ENCODE data around the gene FFAR1. TPM values are rescaled to one million over a fixed set of nuclear protein-coding genes. Genes with fewer than 3 reads are reported as not detected.

The FFAR1 gene
- total and polyA plus RNA-seq, 2 experiments from 2014 or later = not detected

DNA sequence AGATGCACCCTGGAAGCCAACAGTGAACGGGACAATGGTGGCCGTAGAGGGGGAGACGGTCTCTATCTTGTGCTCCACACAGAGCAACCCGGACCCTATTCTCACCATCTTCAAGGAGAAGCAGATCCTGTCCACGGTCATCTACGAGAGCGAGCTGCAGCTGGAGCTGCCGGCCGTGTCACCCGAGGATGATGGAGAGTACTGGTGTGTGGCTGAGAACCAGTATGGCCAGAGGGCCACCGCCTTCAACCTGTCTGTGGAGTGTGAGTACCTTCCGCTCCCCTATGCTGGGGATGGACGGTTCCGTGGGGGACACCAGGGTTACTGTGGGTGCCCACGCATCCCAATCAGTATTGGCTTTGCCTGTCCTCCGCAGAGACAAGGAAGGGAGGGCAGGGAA is 45.3 kb upstream of the FFAR1 start (continued):
- no peak for TF ChIP-seq ETS1 (IDR thresholded peaks at IDR 0.05)
- no peak for TF ChIP-seq STAT1 (IDR thresholded peaks at IDR 0.05; ENCODE audit: unreplicated experiment)
- no peak for TF ChIP-seq ZNF114 (CRISPR knock-in tag; IDR thresholded peaks at IDR 0.05)
- TF ChIP-seq JUNB (IDR thresholded peaks at IDR 0.05; ENCODE audit: unreplicated experiment) = no peak
- no peak for TF ChIP-seq POLR2AphosphoS5 (IDR thresholded peaks at IDR 0.05; ENCODE audit: low read depth)
- no peak for TF ChIP-seq CTCF (conservative IDR thresholded peaks at IDR 0.05; ENCODE audit: low read depth in 2 of 2)
- no peak for TF ChIP-seq EZH2phosphoT487 (IDR thresholded peaks at IDR 0.05; ENCODE audit: unreplicated experiment)
- no peak for TF ChIP-seq REST (IDR thresholded peaks at IDR 0.05; ENCODE audit: unreplicated experiment)
- no peak for TF ChIP-seq EZH2 (IDR thresholded peaks at IDR 0.05; ENCODE audit: low read depth, unreplicated experiment)
- no peak for TF ChIP-seq CREB1 (CRISPR knock-in tag; IDR thresholded peaks at IDR 0.05; ENCODE audit: low read depth)
- TF ChIP-seq NANOG (IDR thresholded peaks at IDR 0.05; ENCODE audit: borderline replicate concordance) = no peak

DNA sequence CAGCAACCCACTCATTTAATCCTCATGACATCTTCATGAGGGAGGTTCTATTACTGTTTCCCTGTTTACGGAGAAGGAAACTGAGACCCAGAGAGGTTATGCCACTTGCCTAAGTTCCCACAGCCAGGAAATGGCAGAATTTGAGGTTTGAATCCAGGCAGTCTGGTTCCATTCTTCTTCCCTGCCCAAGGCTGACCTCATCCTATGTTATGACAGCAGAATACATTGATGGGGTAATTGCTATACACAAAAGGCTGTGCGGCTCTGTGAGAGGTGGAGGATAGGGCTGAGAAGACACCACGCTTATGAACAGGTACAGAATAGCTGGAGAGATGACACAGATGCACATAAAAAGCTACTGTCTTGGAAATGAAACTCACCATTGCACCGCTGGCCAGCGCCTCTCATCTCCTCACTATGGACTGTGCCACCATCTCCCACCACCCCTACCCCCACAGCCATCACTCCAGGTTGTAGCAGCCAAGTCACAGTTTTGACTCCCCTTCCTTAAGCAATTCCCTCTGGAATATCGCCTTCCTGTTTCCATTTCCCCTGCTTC is 44.3 kb upstream of the FFAR1 start:
- H3K36me3 ChIP-seq (ENCODE audit: insufficient read depth) = no peaks in the 10 kb centered on the region
- no peak overlapping the region for H3K4me3 Mint-ChIP-seq
- DNase-seq (ENCODE audit: low spot score) (no peak), ATAC-seq (no peak)
- H2AFZ ChIP-seq = no peak overlapping the region
- H3K4me1 Mint-ChIP-seq = peaks cover 5% of the 10 kb centered on the region; the same call in 2 of the 3 replicates
- H3K27ac ChIP-seq (ENCODE audit: low read depth) = no peak overlapping the region
- H3K36me3 Mint-ChIP-seq (ENCODE audit: low read depth) = no peaks in the 10 kb centered on the region
- H3K4me2 ChIP-seq = no peak overlapping the region
- no peaks in the 10 kb centered on the region; the same call in 1 of the 2 replicates for H3K4me1 ChIP-seq (ENCODE audit: insufficient read depth)
- no peaks in the 10 kb centered on the region for H3K9me3 Mint-ChIP-seq
- peaks cover 10% of the 10 kb centered on the region for H3K27me3 Mint-ChIP-seq (ENCODE audit: insufficient read depth, low read depth, poor library complexity)
- H3K4me3 ChIP-seq = no peak overlapping the region
- 0 out of 2 replicates have a peak, but pooled peaks cover under 1% of the 10 kb centered on the region for H3F3A ChIP-seq (replicated peaks; ENCODE audit: low read depth)
- no peak overlapping the region; the same call in 1 of the 2 replicates for H3K27ac Mint-ChIP-seq
- H3K27me3 ChIP-seq (ENCODE audit: insufficient read depth) = no peaks in the 10 kb centered on the region
- H4K20me1 ChIP-seq (replicated peaks; ENCODE audit: insufficient read depth) = no peaks in the 10 kb centered on the region
- H3K79me2 ChIP-seq (replicated peaks; ENCODE audit: insufficient read depth) = no peaks in the 10 kb centered on the region
- no peaks in the 10 kb centered on the region for H3K9me2 ChIP-seq (ENCODE audit: insufficient read depth)
- no peak for TF ChIP-seq POLR2AphosphoS5 (IDR thresholded peaks at IDR 0.05; ENCODE audit: low read depth)
- no peak for TF ChIP-seq ZNF331 (CRISPR knock-in tag; IDR thresholded peaks at IDR 0.05; ENCODE audit: low read depth)
- TF ChIP-seq ETS1 (IDR thresholded peaks at IDR 0.05) = no peak
- no peak for TF ChIP-seq ZNF114 (CRISPR knock-in tag; IDR thresholded peaks at IDR 0.05)
- no peak for TF ChIP-seq NANOG (IDR thresholded peaks at IDR 0.05; ENCODE audit: borderline replicate concordance)
- TF ChIP-seq STAT1 (IDR thresholded peaks at IDR 0.05; ENCODE audit: unreplicated experiment) = no peak
- TF ChIP-seq EZH2 (IDR thresholded peaks at IDR 0.05; ENCODE audit: low read depth, unreplicated experiment) = no peak
- TF ChIP-seq EZH2phosphoT487 (IDR thresholded peaks at IDR 0.05; ENCODE audit: unreplicated experiment) = no peak
- TF ChIP-seq CREB1 (CRISPR knock-in tag; IDR thresholded peaks at IDR 0.05; ENCODE audit: low read depth) = no peak
- no peak for TF ChIP-seq REST (IDR thresholded peaks at IDR 0.05; ENCODE audit: unreplicated experiment)
- no peak for TF ChIP-seq JUNB (IDR thresholded peaks at IDR 0.05; ENCODE audit: unreplicated experiment)
